ENCODE measurements around the gene MGAT5.

DNA sequence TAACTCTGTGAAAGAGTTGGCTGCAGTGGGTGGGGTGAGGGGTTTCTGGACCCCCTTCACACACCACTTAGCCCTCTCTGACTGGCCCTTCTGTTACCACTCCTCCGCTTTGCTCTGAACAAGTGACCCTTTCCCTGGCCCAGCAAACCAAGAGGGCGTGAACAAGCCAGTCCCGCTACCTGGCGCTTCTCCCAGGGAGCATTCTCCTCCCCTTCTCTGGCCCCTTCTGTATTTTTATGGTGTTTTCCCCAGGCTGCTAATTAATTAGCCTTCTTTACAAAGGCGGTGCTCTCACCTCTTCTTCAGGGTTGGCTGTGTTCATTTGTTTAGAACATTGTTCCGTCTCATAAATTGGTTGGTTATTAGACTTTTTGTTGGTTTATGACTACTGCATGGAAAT, 180.1 kb downstream of the MGAT5 start:
- TF ChIP-seq CSDC2 (CRISPR knock-in tag; IDR thresholded peaks at IDR 0.05) (no peak), ZNF8 (CRISPR knock-in tag; IDR thresholded peaks at IDR 0.05) (no peak), RARB (CRISPR knock-in tag; IDR thresholded peaks at IDR 0.05) (no peak), BACH2 (CRISPR knock-in tag; IDR thresholded peaks at IDR 0.05; ENCODE audit: borderline replicate concordance) (no peak), ARNTL (CRISPR knock-in tag; IDR thresholded peaks at IDR 0.05; ENCODE audit: borderline replicate concordance, low read depth) (no peak), OSR1 (CRISPR knock-in tag; IDR thresholded peaks at IDR 0.05) (no peak)
- TF ChIP-seq, protein P1, sequence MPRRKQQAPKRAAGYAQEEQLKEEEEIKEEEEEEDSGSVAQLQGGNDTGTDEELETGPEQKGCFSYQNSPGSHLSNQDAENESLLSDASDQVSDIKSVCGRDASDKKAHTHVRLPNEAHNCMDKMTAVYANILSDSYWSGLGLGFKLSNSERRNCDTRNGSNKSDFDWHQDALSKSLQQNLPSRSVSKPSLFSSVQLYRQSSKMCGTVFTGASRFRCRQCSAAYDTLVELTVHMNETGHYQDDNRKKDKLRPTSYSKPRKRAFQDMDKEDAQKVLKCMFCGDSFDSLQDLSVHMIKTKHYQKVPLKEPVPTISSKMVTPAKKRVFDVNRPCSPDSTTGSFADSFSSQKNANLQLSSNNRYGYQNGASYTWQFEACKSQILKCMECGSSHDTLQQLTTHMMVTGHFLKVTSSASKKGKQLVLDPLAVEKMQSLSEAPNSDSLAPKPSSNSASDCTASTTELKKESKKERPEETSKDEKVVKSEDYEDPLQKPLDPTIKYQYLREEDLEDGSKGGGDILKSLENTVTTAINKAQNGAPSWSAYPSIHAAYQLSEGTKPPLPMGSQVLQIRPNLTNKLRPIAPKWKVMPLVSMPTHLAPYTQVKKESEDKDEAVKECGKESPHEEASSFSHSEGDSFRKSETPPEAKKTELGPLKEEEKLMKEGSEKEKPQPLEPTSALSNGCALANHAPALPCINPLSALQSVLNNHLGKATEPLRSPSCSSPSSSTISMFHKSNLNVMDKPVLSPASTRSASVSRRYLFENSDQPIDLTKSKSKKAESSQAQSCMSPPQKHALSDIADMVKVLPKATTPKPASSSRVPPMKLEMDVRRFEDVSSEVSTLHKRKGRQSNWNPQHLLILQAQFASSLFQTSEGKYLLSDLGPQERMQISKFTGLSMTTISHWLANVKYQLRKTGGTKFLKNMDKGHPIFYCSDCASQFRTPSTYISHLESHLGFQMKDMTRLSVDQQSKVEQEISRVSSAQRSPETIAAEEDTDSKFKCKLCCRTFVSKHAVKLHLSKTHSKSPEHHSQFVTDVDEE (CRISPR knock-in tag; IDR thresholded peaks at IDR 0.05) = no peak
- TF ChIP-seq, protein P2, sequence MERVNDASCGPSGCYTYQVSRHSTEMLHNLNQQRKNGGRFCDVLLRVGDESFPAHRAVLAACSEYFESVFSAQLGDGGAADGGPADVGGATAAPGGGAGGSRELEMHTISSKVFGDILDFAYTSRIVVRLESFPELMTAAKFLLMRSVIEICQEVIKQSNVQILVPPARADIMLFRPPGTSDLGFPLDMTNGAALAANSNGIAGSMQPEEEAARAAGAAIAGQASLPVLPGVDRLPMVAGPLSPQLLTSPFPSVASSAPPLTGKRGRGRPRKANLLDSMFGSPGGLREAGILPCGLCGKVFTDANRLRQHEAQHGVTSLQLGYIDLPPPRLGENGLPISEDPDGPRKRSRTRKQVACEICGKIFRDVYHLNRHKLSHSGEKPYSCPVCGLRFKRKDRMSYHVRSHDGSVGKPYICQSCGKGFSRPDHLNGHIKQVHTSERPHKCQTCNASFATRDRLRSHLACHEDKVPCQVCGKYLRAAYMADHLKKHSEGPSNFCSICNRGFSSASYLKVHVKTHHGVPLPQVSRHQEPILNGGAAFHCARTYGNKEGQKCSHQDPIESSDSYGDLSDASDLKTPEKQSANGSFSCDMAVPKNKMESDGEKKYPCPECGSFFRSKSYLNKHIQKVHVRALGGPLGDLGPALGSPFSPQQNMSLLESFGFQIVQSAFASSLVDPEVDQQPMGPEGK (CRISPR knock-in tag; IDR thresholded peaks at IDR 0.05; ENCODE audit: borderline replicate concordance) = no peak
